Sigmoid colon (tissue), 4 donors: ENCODE measurements around the gene TRAPPC13.

Experiments used
- POLR2A ChIP-seq, 2 donors: fragments of 450-650 bp; IDR thresholded peaks; one replicate each; pipeline ENCODE4 v1.6.1; 2016; ENCODE audit warnings: antibody characterized with exemption in 2 of 2, mild to moderate bottlenecking in 2 of 2, moderate library complexity in 2 of 2
- POLR2AphosphoS5 ChIP-seq, 4 donors: sonication (generic); formaldehyde crosslinking; IDR thresholded peaks; one replicate each; pipeline ENCODE4 v1.6.1; 2017; ENCODE audit warnings: antibody characterized with exemption in 4 of 4
- TF ChIP-seq, protein P1 (sequence below), 4 experiments: fragments of 450-650 bp in 3 of 4; fragments of 200-600 bp in 1 of 4; IDR thresholded peaks; one replicate each; pipeline ENCODE4 v1.5.1; 2016 to 2019; ENCODE audit warnings: antibody characterized with exemption in 4 of 4, mild to moderate bottlenecking in 3 of 4, moderate library complexity in 2 of 4

DNA sequence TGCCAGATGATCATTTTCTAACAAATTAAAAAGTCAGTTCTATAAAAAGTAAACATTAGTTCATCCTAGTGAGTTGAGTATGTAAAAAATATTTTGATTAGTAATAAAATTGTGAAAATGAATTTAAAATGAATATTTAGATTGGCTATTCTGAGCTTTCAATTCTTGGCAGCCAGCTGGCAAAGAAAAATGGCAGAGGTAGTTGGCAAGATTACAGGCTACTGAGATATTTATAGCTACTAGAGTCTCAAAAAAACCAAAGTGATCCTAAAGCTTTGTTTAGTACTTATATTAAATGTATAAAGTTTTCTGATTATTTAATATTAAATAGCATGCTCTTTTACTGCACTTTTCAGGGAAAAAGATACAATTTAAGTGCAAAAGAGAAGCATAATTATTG lies 72.1 kb downstream of the TRAPPC13 start:
- TF ChIP-seq, protein P1, sequence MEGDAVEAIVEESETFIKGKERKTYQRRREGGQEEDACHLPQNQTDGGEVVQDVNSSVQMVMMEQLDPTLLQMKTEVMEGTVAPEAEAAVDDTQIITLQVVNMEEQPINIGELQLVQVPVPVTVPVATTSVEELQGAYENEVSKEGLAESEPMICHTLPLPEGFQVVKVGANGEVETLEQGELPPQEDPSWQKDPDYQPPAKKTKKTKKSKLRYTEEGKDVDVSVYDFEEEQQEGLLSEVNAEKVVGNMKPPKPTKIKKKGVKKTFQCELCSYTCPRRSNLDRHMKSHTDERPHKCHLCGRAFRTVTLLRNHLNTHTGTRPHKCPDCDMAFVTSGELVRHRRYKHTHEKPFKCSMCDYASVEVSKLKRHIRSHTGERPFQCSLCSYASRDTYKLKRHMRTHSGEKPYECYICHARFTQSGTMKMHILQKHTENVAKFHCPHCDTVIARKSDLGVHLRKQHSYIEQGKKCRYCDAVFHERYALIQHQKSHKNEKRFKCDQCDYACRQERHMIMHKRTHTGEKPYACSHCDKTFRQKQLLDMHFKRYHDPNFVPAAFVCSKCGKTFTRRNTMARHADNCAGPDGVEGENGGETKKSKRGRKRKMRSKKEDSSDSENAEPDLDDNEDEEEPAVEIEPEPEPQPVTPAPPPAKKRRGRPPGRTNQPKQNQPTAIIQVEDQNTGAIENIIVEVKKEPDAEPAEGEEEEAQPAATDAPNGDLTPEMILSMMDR (IDR thresholded peaks at IDR 0.05), result no peak
- no peak for TF ChIP-seq POLR2AphosphoS5 (IDR thresholded peaks at IDR 0.05)
- no peak for TF ChIP-seq POLR2A (IDR thresholded peaks at IDR 0.05)
